GM12878 (cell line): ENCODE data around the gene MESD. TPM values are rescaled to one million over a fixed set of nuclear protein-coding genes. Genes with fewer than 3 reads are reported as not detected.

Experiments
- BCL11A ChIP-seq: IDR thresholded peaks from 2 replicates; pipeline ENCODE4 v1.6.1; 2011; ENCODE audit warnings: low read depth, low read length
- CEBPB ChIP-seq, 2 experiments: fragments of 150-350 bp in 1 of 2; IDR thresholded peaks; 2 replicates each; pipeline ENCODE4 v1.6.1; 2012 to 2014; ENCODE audit warnings: low read depth in 2 of 2, low read length in 2 of 2, borderline replicate concordance in 1 of 2, inconsistent platforms in 1 of 2
- CREB1 ChIP-seq: IDR thresholded peaks from 2 replicates; pipeline ENCODE4 v1.6.1; 2012; ENCODE audit warnings: low read depth, mild to moderate bottlenecking, inconsistent platforms
- ETV6 ChIP-seq, 2 experiments: fragments of 450-650 bp in 1 of 2; IDR thresholded peaks in 1 of 2; conservative IDR thresholded peaks in 1 of 2; 2 replicates each; pipeline ENCODE4 v1.6.1; 2014; ENCODE audit warnings: antibody characterized with exemption in 1 of 2, borderline replicate concordance in 1 of 2, low read depth in 1 of 2, mild to moderate bottlenecking in 1 of 2, moderate library complexity in 1 of 2
- GABPA ChIP-seq: IDR thresholded peaks from 2 replicates; pipeline ENCODE4 v1.6.1; 2014; ENCODE audit warnings: antibody characterized with exemption, low read depth, mild to moderate bottlenecking, inconsistent platforms
- IKZF2 ChIP-seq, 2 experiments: fragments of 450-650 bp; IDR thresholded peaks; 2 replicates each; pipeline ENCODE4 v1.6.1; 2017; ENCODE audit warnings: mild to moderate bottlenecking in 2 of 2, moderate library complexity in 2 of 2
- JUNB ChIP-seq: IDR thresholded peaks from 2 replicates; pipeline ENCODE4 v1.6.1; 2016; ENCODE audit warnings: antibody characterized with exemption, mild to moderate bottlenecking
- MTA2 ChIP-seq: fragments of 450-650 bp; IDR thresholded peaks from 2 replicates; pipeline ENCODE4 v1.6.1; 2016; ENCODE audit warnings: low read depth, mild to moderate bottlenecking, moderate library complexity
- POLR2AphosphoS5 ChIP-seq: IDR thresholded peaks from 2 replicates; pipeline ENCODE4 v1.6.1; 2011; ENCODE audit warnings: mild to moderate bottlenecking, low read length, inconsistent platforms
- TAF1 ChIP-seq: IDR thresholded peaks from 2 replicates; pipeline ENCODE4 v1.6.1; 2011; ENCODE audit warnings: mild to moderate bottlenecking, low read depth, low read length, borderline replicate concordance
- TARDBP ChIP-seq: IDR thresholded peaks from 2 replicates; pipeline ENCODE4 v1.6.1; 2016; ENCODE audit warnings: borderline replicate concordance
- TCF3 ChIP-seq: IDR thresholded peaks from 2 replicates; pipeline ENCODE4 v1.6.1; 2012; ENCODE audit warnings: low read depth, mild to moderate bottlenecking, low read length, borderline replicate concordance; ENCODE audit not compliant: insufficient read depth
- WRNIP1 ChIP-seq: IDR thresholded peaks from 2 replicates; pipeline ENCODE4 v1.6.1; 2011; ENCODE audit warnings: low read depth, low read length, improper control_type of control experiment, borderline replicate concordance
- polyA plus RNA-seq, 11 experiments: library from polyadenylated mRNA; depleted of rRNA in 4 of 11; unstranded in 6 of 11; stranded (reverse) in 5 of 11; fragments of >200 nt; fragmentation: Nextera tagmentation in 4 of 11; fragmentation: Illumina TruSeq in 1 of 11; extraction: Ambion mirVana in 4 of 11; extraction: Trizol in 1 of 11; gene quantifications; 1 replicate in 1 of 11; 2 replicates in 10 of 11; pipeline versions ENCODE4 v1.2.1 to v1.2.3, GENCODE V29; 2011 to 2016; ENCODE audit warnings: inconsistent platforms in 2 of 11, missing spikeins in 2 of 11, low read depth in 1 of 11
- total RNA-seq, 4 experiments: library from RNA; depleted of rRNA in 3 of 4; stranded (reverse); fragments of >200 nt in 3 of 4; fragmentation: Illumina TruSeq in 1 of 4; extraction: Trizol in 1 of 4; gene quantifications; 2 replicates each; pipeline versions ENCODE4 v1.2.1 to v1.2.3, GENCODE V29; 2013 to 2021
- TF ChIP-seq, protein P1 (sequence below): fragments of 450-650 bp; formaldehyde crosslinking; IDR thresholded peaks from 2 replicates; pipeline ENCODE4 v1.5.0; 2022; ENCODE audit warnings: mild to moderate bottlenecking, missing genetic modification characterization
- TF ChIP-seq, protein P2 (sequence below): fragments of 450-650 bp; IDR thresholded peaks from 2 replicates; pipeline ENCODE4 v1.6.1; 2016; ENCODE audit warnings: mild to moderate bottlenecking, moderate library complexity, borderline replicate concordance
- TF ChIP-seq, protein P3 (sequence below): fragments of 450-650 bp; IDR thresholded peaks from 2 replicates; pipeline ENCODE4 v1.6.1; 2017; ENCODE audit warnings: low read depth, mild to moderate bottlenecking, moderate library complexity
- TF ChIP-seq, protein P4 (sequence below): IDR thresholded peaks from 2 replicates; pipeline ENCODE4 v1.6.1; 2011; ENCODE audit warnings: low read depth, mild to moderate bottlenecking, low read length, moderate library complexity, borderline replicate concordance; ENCODE audit errors: extremely low read depth
- TF ChIP-seq, protein P5 (sequence below): IDR thresholded peaks from 2 replicates; pipeline ENCODE4 v1.6.1; 2011; ENCODE audit warnings: borderline replicate concordance, low read depth, mild to moderate bottlenecking, moderate library complexity, low read length; ENCODE audit not compliant: insufficient read depth, poor library complexity, severe bottlenecking

Gene MESD
- total and polyA plus RNA-seq, 10 of the 15 experiments (the other 5 are each of a cell fraction or from before 2014, with no cell fraction given) = 10.2 to 39.8 (median 20.9) TPM

DNA sequence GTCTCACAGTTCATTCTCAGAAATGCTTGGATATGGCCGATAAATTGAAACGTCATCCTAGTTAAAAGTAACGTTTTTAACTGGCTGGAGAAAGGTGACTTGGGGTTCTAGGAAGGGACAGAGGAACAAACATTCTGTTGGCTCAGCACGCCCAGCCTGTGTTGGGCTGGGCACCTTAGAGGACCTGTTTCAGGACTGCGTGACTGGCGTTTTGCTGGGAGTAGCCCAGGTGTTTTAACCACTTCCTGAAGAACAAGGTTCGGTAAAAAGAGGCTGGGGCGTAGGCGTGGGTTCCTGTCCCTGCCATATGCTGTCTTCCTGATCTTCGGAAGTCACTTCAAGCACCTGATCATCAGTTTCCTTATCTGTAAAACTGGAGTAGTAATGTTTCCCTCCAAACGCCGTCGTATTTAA, 10.0 kb upstream of the MESD start (continued):
- TF ChIP-seq TCF3 (peak; percentile 88; the same call in 1 of the 2 replicates), CREB1 (peak; percentile 61; the same call in 1 of the 2 replicates), TARDBP (no peak), MTA2 (peak; percentile 33; the same call in 1 of the 2 replicates), CEBPB (IDR thresholded peaks at IDR 0.05; ENCODE audit: borderline replicate concordance in 1 of 2, low read depth in 2 of 2, low read length in 2 of 2) (no peak), IKZF2 (IDR thresholded peaks at IDR 0.05) (peak; percentile 53 to 70), TAF1 (no peak), BCL11A (peak; percentile 53; the same call in 1 of the 2 replicates), WRNIP1 (0 out of 2 replicates have a peak, but pooled peaks have one; percentile 55), ETV6 (conservative IDR thresholded peaks at IDR 0.05 in 1 of 2, IDR thresholded peaks at IDR 0.05 in 1 of 2; ENCODE audit: borderline replicate concordance in 1 of 2, low read depth in 1 of 2) (peak in 1 of 2 experiments; percentile 96; a peak in 2 of 4 replicates), POLR2AphosphoS5 (peak; percentile 48; the same call in 1 of the 2 replicates), JUNB (0 out of 2 replicates have a peak, but pooled peaks have one; percentile 10), GABPA (peak; percentile 29; the same call in 1 of the 2 replicates)
- TF ChIP-seq, protein P1, sequence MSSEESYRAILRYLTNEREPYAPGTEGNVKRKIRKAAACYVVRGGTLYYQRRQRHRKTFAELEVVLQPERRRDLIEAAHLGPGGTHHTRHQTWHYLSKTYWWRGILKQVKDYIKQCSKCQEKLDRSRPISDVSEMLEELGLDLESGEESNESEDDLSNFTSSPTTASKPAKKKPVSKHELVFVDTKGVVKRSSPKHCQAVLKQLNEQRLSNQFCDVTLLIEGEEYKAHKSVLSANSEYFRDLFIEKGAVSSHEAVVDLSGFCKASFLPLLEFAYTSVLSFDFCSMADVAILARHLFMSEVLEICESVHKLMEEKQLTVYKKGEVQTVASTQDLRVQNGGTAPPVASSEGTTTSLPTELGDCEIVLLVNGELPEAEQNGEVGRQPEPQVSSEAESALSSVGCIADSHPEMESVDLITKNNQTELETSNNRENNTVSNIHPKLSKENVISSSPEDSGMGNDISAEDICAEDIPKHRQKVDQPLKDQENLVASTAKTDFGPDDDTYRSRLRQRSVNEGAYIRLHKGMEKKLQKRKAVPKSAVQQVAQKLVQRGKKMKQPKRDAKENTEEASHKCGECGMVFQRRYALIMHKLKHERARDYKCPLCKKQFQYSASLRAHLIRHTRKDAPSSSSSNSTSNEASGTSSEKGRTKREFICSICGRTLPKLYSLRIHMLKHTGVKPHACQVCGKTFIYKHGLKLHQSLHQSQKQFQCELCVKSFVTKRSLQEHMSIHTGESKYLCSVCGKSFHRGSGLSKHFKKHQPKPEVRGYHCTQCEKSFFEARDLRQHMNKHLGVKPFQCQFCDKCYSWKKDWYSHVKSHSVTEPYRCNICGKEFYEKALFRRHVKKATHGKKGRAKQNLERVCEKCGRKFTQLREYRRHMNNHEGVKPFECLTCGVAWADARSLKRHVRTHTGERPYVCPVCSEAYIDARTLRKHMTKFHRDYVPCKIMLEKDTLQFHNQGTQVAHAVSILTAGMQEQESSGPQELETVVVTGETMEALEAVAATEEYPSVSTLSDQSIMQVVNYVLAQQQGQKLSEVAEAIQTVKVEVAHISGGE (CRISPR knock-in tag) = no peak
- TF ChIP-seq, protein P2, sequence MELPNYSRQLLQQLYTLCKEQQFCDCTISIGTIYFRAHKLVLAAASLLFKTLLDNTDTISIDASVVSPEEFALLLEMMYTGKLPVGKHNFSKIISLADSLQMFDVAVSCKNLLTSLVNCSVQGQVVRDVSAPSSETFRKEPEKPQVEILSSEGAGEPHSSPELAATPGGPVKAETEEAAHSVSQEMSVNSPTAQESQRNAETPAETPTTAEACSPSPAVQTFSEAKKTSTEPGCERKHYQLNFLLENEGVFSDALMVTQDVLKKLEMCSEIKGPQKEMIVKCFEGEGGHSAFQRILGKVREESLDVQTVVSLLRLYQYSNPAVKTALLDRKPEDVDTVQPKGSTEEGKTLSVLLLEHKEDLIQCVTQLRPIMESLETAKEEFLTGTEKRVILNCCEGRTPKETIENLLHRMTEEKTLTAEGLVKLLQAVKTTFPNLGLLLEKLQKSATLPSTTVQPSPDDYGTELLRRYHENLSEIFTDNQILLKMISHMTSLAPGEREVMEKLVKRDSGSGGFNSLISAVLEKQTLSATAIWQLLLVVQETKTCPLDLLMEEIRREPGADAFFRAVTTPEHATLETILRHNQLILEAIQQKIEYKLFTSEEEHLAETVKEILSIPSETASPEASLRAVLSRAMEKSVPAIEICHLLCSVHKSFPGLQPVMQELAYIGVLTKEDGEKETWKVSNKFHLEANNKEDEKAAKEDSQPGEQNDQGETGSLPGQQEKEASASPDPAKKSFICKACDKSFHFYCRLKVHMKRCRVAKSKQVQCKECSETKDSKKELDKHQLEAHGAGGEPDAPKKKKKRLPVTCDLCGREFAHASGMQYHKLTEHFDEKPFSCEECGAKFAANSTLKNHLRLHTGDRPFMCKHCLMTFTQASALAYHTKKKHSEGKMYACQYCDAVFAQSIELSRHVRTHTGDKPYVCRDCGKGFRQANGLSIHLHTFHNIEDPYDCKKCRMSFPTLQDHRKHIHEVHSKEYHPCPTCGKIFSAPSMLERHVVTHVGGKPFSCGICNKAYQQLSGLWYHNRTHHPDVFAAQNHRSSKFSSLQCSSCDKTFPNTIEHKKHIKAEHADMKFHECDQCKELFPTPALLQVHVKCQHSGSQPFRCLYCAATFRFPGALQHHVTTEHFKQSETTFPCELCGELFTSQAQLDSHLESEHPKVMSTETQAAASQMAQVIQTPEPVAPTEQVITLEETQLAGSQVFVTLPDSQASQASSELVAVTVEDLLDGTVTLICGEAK = no peak
- TF ChIP-seq, protein P3, sequence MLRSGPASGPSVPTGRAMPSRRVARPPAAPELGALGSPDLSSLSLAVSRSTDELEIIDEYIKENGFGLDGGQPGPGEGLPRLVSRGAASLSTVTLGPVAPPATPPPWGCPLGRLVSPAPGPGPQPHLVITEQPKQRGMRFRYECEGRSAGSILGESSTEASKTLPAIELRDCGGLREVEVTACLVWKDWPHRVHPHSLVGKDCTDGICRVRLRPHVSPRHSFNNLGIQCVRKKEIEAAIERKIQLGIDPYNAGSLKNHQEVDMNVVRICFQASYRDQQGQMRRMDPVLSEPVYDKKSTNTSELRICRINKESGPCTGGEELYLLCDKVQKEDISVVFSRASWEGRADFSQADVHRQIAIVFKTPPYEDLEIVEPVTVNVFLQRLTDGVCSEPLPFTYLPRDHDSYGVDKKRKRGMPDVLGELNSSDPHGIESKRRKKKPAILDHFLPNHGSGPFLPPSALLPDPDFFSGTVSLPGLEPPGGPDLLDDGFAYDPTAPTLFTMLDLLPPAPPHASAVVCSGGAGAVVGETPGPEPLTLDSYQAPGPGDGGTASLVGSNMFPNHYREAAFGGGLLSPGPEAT = no peak
- TF ChIP-seq, protein P4, sequence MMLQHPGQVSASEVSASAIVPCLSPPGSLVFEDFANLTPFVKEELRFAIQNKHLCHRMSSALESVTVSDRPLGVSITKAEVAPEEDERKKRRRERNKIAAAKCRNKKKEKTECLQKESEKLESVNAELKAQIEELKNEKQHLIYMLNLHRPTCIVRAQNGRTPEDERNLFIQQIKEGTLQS = no peak
- TF ChIP-seq, protein P5, sequence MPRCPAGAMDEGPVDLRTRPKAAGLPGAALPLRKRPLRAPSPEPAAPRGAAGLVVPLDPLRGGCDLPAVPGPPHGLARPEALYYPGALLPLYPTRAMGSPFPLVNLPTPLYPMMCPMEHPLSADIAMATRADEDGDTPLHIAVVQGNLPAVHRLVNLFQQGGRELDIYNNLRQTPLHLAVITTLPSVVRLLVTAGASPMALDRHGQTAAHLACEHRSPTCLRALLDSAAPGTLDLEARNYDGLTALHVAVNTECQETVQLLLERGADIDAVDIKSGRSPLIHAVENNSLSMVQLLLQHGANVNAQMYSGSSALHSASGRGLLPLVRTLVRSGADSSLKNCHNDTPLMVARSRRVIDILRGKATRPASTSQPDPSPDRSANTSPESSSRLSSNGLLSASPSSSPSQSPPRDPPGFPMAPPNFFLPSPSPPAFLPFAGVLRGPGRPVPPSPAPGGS = no peak
